BJ (cell line): Measurements from ENCODE around the gene SPATA20. TPM values are rescaled to one million over a fixed set of nuclear protein-coding genes. Genes with fewer than 3 reads are reported as not detected.

Experiments used
- CTCF ChIA-PET: fragments of 350-600 bp; formaldehyde crosslinking; extraction: SDS; loops from one replicate; lab custom pipeline; 2021; ENCODE audit warnings: antibody characterized with exemption, inconsistent platforms; lab: Yijun Ruan, JAX
- POLR2A ChIA-PET: fragments of 300-600 bp; sonication (Branson Sonifier 250); formaldehyde crosslinking; extraction: SDS; loops from one replicate; lab custom pipeline; 2021; ENCODE audit warnings: antibody characterized with exemption; lab: Charles Lee
- DNase-seq: peaks from one replicate; pipeline ENCODE4 v3.0.0-alpha.2; 2011; ENCODE audit warnings: low read depth
- H3K27me3 ChIP-seq: 2 replicates; pipeline ENCODE4 v1.6.0; 2011; ENCODE audit warnings: low read length; ENCODE audit not compliant: control insufficient read depth, insufficient read depth
- H3K36me3 ChIP-seq: 2 replicates; pipeline ENCODE4 v1.5.1; 2011; ENCODE audit warnings: low read length; ENCODE audit not compliant: control insufficient read depth, insufficient read depth
- H3K4me3 ChIP-seq: 2 replicates; pipeline ENCODE4 v1.5.1; 2011; ENCODE audit warnings: low read depth, mild to moderate bottlenecking, control low read depth, low read length
- CTCF ChIP-seq: IDR thresholded peaks from 2 replicates; pipeline ENCODE4 v1.5.1; 2011; ENCODE audit warnings: low read depth, mild to moderate bottlenecking, control low read depth, inconsistent platforms, low read length, moderate library complexity; ENCODE audit not compliant: insufficient read depth
- polyA plus RNA-seq: library from polyadenylated mRNA; depleted of rRNA; stranded (reverse); fragments of >200 nt; gene quantifications from 2 replicates; pipeline ENCODE4 v1.2.3, GENCODE V29; 2011

Gene SPATA20
- polyA plus RNA-seq, 1 experiment = 46.4 TPM

DNA sequence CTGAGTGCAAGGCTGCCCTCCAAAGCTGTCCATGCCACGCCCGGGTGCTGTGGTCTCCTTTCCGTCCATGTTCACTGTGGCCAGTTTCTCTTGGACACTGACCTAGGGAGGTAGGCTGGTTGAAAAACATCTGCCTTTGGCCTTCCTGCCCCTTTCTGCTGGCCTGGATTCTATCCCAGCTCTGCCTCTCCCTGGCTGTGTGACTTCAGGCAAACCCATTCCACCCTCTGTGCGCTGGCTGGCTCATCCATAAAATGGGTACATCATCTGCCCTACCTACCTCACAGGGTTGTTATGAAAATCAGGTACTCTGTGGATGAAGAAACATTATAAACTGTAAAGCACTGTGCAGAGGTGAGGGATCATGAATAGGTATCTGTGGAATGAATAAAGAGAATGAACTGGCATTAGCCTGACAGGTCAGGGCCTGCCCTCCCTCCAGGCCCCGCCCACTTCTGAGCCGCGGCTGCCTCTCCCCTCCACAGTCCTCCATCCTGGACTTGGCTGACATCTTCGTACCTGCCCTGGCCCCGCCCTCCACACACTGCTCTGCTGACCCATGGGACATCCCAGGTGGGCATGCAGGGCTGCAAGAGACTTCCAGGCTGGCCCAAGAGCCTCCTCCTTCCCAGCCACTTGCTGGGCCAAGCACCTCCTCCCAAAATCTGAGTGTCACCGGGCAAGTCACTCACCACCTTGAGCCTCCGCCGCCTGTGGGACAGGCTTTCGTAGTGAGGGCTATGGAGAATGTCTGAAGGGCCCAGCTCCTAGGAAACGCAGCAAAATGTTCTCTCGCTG is 7.0 kb upstream of the SPATA20 start:
- DNase-seq = no peak
- Histone ChIP-seq H3K36me3 (no peaks in the 10 kb centered on the region), H3K4me3 (no peak overlapping the region), H3K27me3 (no peaks in the 10 kb centered on the region)
- POLR2A ChIA-PET = no interaction called here
- no peak for TF ChIP-seq CTCF
- CTCF ChIA-PET = interaction anchor here (0.5 to 0.7 kb wide), 2 partner anchors 12 to 102 kb away, joined by 3 read pairs; no protein-coding TSS in a partner anchor

- CTCF ChIA-PET = interaction anchor here (0.5 to 4.1 kb wide), 8 partner anchors 10 to 155 kb away, joined by 3 to 21 read pairs (median 7); no protein-coding TSS in a partner anchor
Observed at GRCh38 chr17:50540560-50541401, 6.2 kb upstream of the SPATA20 start.

DNA sequence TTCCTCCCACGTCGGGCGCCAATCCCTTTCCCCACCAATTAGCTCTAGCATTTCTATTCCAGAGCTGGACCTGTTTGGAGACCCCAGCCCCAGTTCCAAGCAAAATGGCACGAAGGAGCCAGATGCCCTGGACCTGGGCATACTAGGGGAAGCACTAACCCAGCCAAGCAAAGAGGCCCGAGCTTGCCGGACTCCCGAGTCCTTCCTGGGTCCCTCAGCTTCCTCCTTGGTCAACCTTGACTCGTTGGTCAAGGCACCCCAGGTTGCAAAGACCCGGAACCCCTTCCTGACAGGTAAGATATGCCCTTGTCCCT is 5.6 kb upstream of the SPATA20 start:
- no peaks in the 10 kb centered on the region for H3K27me3 ChIP-seq
- ChIA-PET POLR2A (no interaction called here), CTCF (interaction anchor here (0.7 to 4.1 kb wide), 10 partner anchors 9 to 154 kb away, joined by 3 to 21 read pairs (median 5); partner anchors contain the start of gene CACNA1G)
- no peak for TF ChIP-seq CTCF
- no peak for DNase-seq
- no peaks in the 10 kb centered on the region for H3K36me3 ChIP-seq
- H3K4me3 ChIP-seq = peak overlapping the region; percentile 59

More at GRCh38 chr17:50540560-50541401, 6.2 kb upstream of the SPATA20 start:
- no peak overlapping the region for H3K4me3 ChIP-seq
- no peaks in the 10 kb centered on the region for H3K36me3 ChIP-seq
- POLR2A ChIA-PET = no interaction called here
- no peak for TF ChIP-seq CTCF
- no peaks in the 10 kb centered on the region for H3K27me3 ChIP-seq
- DNase-seq = no peak

DNA sequence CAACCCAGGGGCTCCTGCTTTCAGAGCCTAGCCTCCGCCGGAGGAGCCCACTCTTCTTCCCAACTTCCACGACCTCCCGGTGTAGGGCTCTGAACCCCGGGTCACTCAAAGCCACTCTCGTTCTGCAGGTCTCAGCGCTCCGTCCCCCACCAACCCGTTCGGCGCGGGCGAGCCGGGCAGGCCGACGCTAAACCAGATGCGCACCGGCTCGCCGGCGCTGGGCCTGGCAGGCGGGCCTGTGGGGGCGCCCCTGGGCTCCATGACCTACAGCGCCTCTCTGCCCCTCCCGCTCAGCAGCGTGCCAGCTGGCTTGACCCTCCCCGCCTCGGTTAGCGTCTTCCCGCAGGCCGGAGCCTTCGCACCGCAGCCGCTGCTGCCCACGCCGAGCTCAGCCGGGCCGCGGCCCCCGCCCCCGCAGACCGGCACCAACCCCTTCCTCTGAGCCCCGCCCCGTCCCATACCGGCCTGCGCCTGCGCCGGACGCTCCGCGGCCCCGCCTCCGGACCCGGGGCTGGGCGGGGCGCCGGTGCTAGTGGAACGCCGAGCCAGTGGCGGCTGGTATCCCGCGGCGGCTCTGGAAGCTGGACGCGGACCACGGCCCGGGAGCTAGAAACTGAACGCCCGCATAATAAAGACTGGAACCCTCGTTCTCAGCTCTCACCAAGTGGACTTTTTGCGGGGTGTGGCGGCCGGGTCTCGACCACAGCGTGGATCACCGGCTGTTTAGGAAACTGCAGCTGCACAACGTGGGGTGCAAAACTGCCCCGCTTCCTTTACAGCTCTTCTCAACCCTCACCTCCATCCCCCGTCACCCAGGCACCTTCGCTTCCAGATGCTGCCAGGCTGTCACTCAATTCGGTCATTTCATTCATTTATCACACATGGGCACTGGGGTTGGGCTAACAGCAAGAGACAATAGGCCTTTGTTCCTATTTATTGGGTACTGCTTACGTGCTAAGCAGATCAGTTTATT is 5.0 kb upstream of the SPATA20 start:
- ChIA-PET CTCF (interaction anchor here (0.8 to 4.1 kb wide), 17 partner anchors 8 to 300 kb away, joined by 3 to 21 read pairs (median 5); partner anchors contain the start of gene CACNA1G), POLR2A (no interaction called here)
- no peaks in the 10 kb centered on the region for H3K27me3 ChIP-seq
- no peaks in the 10 kb centered on the region for H3K36me3 ChIP-seq
- TF ChIP-seq CTCF = peak; percentile 16; the same call in 1 of the 2 replicates
- peak overlapping the region; percentile 59 for H3K4me3 ChIP-seq
- DNase-seq = peak; percentile 15
